Keratinocyte (primary cell): Measurements from ENCODE around the gene CRLF2. TPM values are rescaled to one million over a fixed set of nuclear protein-coding genes. Genes with fewer than 3 reads are reported as not detected.
"Not testable (repeated sequence)": the region's sequence is repeated elsewhere in the genome, so short reads cannot be mapped to it uniquely, and the experiment has no call there.

Experiments used
- DNase-seq: peaks from one replicate; pipeline ENCODE4 v3.0.0-alpha.2; 2011; ENCODE audit warnings: low read depth, missing footprints, low spot score
- FAIRE-seq: peaks from 2 replicates; lab custom pipeline; 2011; peaks lifted over from hg19 to GRCh38; lab: Jason Lieb, UNC
- H2AFZ ChIP-seq: 2 replicates; pipeline ENCODE4 v1.6.0; 2012; ENCODE audit warnings: low read length, control low read depth, inconsistent platforms; ENCODE audit not compliant: control insufficient read depth
- H3K27ac ChIP-seq: 2 replicates; pipeline ENCODE4 v1.5.1; 2011; ENCODE audit warnings: low read length; ENCODE audit not compliant: control insufficient read depth, insufficient read depth
- H3K27me3 ChIP-seq: 3 replicates; pipeline ENCODE4 v1.6.0; 2011; ENCODE audit warnings: low read length; ENCODE audit not compliant: control insufficient read depth, insufficient read depth; ENCODE audit errors: extremely low read depth
- H3K36me3 ChIP-seq, 2 experiments: 2 replicates in 1 of 2; 3 replicates in 1 of 2; pipeline ENCODE4 v1.5.1; 2011; ENCODE audit warnings: low read length in 2 of 2, mild to moderate bottlenecking in 1 of 2; ENCODE audit not compliant: control insufficient read depth in 2 of 2, insufficient read depth in 2 of 2; ENCODE audit errors: extremely low read depth in 1 of 2
- H3K4me1 ChIP-seq: 3 replicates; pipeline ENCODE4 v1.5.1; 2011; ENCODE audit warnings: low read length; ENCODE audit not compliant: control insufficient read depth, insufficient read depth; ENCODE audit errors: extremely low read depth
- H3K4me2 ChIP-seq: 3 replicates; pipeline ENCODE4 v1.6.0; 2011; ENCODE audit warnings: low read depth, low read length; ENCODE audit not compliant: control insufficient read depth, insufficient read depth; ENCODE audit errors: extremely low read depth
- H3K4me3 ChIP-seq, 3 experiments: fragments of 200-600 bp in 1 of 3; sonication (generic) in 1 of 3; 2 replicates in 2 of 3; 3 replicates in 1 of 3; pipeline ENCODE4 v1.5.1; 2011 to 2016; ENCODE audit warnings: low read length in 3 of 3, mild to moderate bottlenecking in 3 of 3, control low read depth in 2 of 3, inconsistent platforms in 1 of 3, low read depth in 1 of 3, mixed read lengths in 1 of 3, mixed run types in 1 of 3, moderate library complexity in 1 of 3; ENCODE audit not compliant: control insufficient read depth in 2 of 3, insufficient read depth in 2 of 3; ENCODE audit errors: extremely low read depth in 1 of 3
- H3K79me2 ChIP-seq: 2 replicates; pipeline ENCODE4 v1.6.0; 2012; ENCODE audit warnings: low read length; ENCODE audit not compliant: control insufficient read depth, insufficient read depth
- H3K9ac ChIP-seq: 3 replicates; pipeline ENCODE4 v1.6.0; 2011; ENCODE audit warnings: low read length; ENCODE audit not compliant: control insufficient read depth, insufficient read depth; ENCODE audit errors: extremely low read depth
- H3K9me1 ChIP-seq: 3 replicates; pipeline ENCODE4 v1.6.0; 2011; ENCODE audit warnings: low read length; ENCODE audit not compliant: control insufficient read depth, insufficient read depth; ENCODE audit errors: extremely low read depth
- H3K9me3 ChIP-seq: 2 replicates; pipeline ENCODE4 v1.5.1; 2012; ENCODE audit warnings: low read depth, low read length; ENCODE audit not compliant: control insufficient read depth
- H4K20me1 ChIP-seq: 3 replicates; pipeline ENCODE4 v1.6.0; 2011; ENCODE audit warnings: low read length; ENCODE audit not compliant: control insufficient read depth, insufficient read depth; ENCODE audit errors: extremely low read depth
- CTCF ChIP-seq, 3 experiments: IDR thresholded peaks in 1 of 3; conservative IDR thresholded peaks in 1 of 3; optimal IDR thresholded peaks in 1 of 3; 2 replicates in 2 of 3; 3 replicates in 1 of 3; pipeline versions ENCODE3 to v1.5.1; 2011; ENCODE audit warnings: low read length in 3 of 3, mild to moderate bottlenecking in 3 of 3, moderate library complexity in 2 of 3, control low read depth in 1 of 3, inconsistent platforms in 1 of 3; ENCODE audit not compliant: insufficient read depth in 2 of 3; ENCODE audit errors: extremely low read depth in 1 of 3
- EZH2 ChIP-seq: IDR thresholded peaks from one replicate; pipeline ENCODE4 v1.6.1; 2012; ENCODE audit warnings: inconsistent platforms, mild to moderate bottlenecking, low read length, moderate library complexity
- dilution Hi-C: fragments of 300-500 bp; cut with MboI; formaldehyde crosslinking; loops from one replicate; pipeline ENCODE4 v1.7.0; 2020; ENCODE audit warnings: low sequenced_read_pairs; ENCODE audit not compliant: extremely low pct_ligation_motif_present
- polyA plus RNA-seq, 5 experiments: library from polyadenylated mRNA; depleted of rRNA in 3 of 5; stranded (reverse) in 3 of 5; stranded (forward) in 1 of 5; unstranded in 1 of 5; fragments of >200 nt; gene quantifications; 1 replicate in 1 of 5; 2 replicates in 3 of 5; 3 replicates in 1 of 5; pipeline versions ENCODE4 v1.2.1 to v1.2.3, GENCODE V29; 2011 to 2012; ENCODE audit warnings: missing spikeins in 2 of 5, low read depth in 1 of 5, low replicate concordance in 1 of 5

CRLF2 gene
- polyA plus RNA-seq, 1 donor (not counting 4 experiments of a cell fraction or from before 2014, with no cell fraction given) = not detected

GRCh38 chrX:1185561-1185960, 26.9 kb downstream of the CRLF2 start:
- Histone ChIP-seq H3K9me3 (peaks cover 2% of the 10 kb centered on the region), H3K9me1 (no peaks in the 10 kb centered on the region), H3K36me3 (no peaks in the 10 kb centered on the region), H3K27me3 (no peaks in the 10 kb centered on the region), H4K20me1 (no peaks in the 10 kb centered on the region), H2AFZ (no peak overlapping the region), H3K4me1 (no peaks in the 10 kb centered on the region), H3K4me2 (no peak overlapping the region), H3K4me3 (no peak overlapping the region), H3K9ac (no peak overlapping the region), H3K27ac (no peak overlapping the region), H3K79me2 (no peaks in the 10 kb centered on the region)
- DNase-seq (no peak), FAIRE-seq (no peak)
- dilution Hi-C loops = no loop called here
- TF ChIP-seq CTCF (optimal IDR thresholded peaks at IDR 0.05 in 1 of 3, IDR thresholded peaks at IDR 0.05 in 1 of 3, conservative IDR thresholded peaks at IDR 0.05 in 1 of 3; ENCODE audit: extremely low read depth in 1 of 3, insufficient read depth in 2 of 3, low read length in 3 of 3) (no peak), EZH2 (no peak)

- H3K4me3 ChIP-seq = no peak overlapping the region
- no peak overlapping the region for H2AFZ ChIP-seq
- dilution Hi-C loops = no loop called here
- H3K9me1 ChIP-seq = no peaks in the 10 kb centered on the region
- TF ChIP-seq CTCF (optimal IDR thresholded peaks at IDR 0.05 in 1 of 3, IDR thresholded peaks at IDR 0.05 in 1 of 3, conservative IDR thresholded peaks at IDR 0.05 in 1 of 3; ENCODE audit: extremely low read depth in 1 of 3, insufficient read depth in 2 of 3, low read length in 3 of 3) (no peak), EZH2 (no peak)
- FAIRE-seq (no peak), DNase-seq (no peak)
- H3K27me3 ChIP-seq = no peaks in the 10 kb centered on the region
- H3K9me3 ChIP-seq = peaks cover 2% of the 10 kb centered on the region
- H3K9ac ChIP-seq = no peak overlapping the region
- H3K79me2 ChIP-seq = no peaks in the 10 kb centered on the region
- no peaks in the 10 kb centered on the region for H3K36me3 ChIP-seq
- H4K20me1 ChIP-seq = no peaks in the 10 kb centered on the region
- H3K4me1 ChIP-seq = peaks cover 3% of the 10 kb centered on the region
- no peak overlapping the region for H3K27ac ChIP-seq
- H3K4me2 ChIP-seq = no peak overlapping the region
Observed at GRCh38 chrX:1182211-1182610, 30.2 kb downstream of the CRLF2 start.

- H3K4me1 ChIP-seq, H3K36me3 ChIP-seq, H3K9ac ChIP-seq, H3K27ac ChIP-seq, H3K4me2 ChIP-seq, H3K4me3 ChIP-seq, dilution Hi-C loops, H3K27me3 ChIP-seq, H3K79me2 ChIP-seq, H3K9me1 ChIP-seq, H4K20me1 ChIP-seq, H3K9me3 ChIP-seq, FAIRE-seq, DNase-seq, H2AFZ ChIP-seq: not testable (repeated sequence)
Observed at GRCh38 chrX:1181661-1182060, 30.8 kb downstream of the CRLF2 start.
